GM18867 (cell line): ENCODE results near the gene AEBP1.

Experiments
- ATAC-seq: cut with Tn5 transposase; IDR thresholded peaks from one replicate; pipeline ENCODE4 v1.9.1; 2021; ENCODE audit warnings: mild to moderate bottlenecking, moderate library complexity; ENCODE audit not compliant: unreplicated experiment

Gene AEBP1

GRCh38 chr7:44066494-44067063 lies 37.6 kb upstream of the AEBP1 start:
- ATAC-seq, result no peak

- ATAC-seq, result no peak
These were observed 36.8 kb upstream of the AEBP1 start for GRCh38 chr7:44067064-44067951.

GRCh38 chr7:44068054-44068453 lies 36.1 kb upstream of the AEBP1 start:
- ATAC-seq, result no peak

- ATAC-seq, result no peak
These were observed 32.3 kb upstream of the AEBP1 start for GRCh38 chr7:44071726-44072363.

- no peak for ATAC-seq
These were observed 31.5 kb upstream of the AEBP1 start for GRCh38 chr7:44072364-44073231.

- peak; percentile 72 for ATAC-seq
These were observed 30.3 kb upstream of the AEBP1 start for GRCh38 chr7:44073664-44074348.

GRCh38 chr7:44074349-44074695 lies 29.8 kb upstream of the AEBP1 start:
- ATAC-seq, result peak; percentile 3

GRCh38 chr7:44075296-44076075 lies 28.7 kb upstream of the AEBP1 start:
- ATAC-seq, result no peak

GRCh38 chr7:44076101-44076895 lies 27.8 kb upstream of the AEBP1 start:
- ATAC-seq, result no peak

- no peak for ATAC-seq
These were observed 27.1 kb upstream of the AEBP1 start for GRCh38 chr7:44077061-44077460.

- ATAC-seq, result no peak
These were observed 26.5 kb upstream of the AEBP1 start for GRCh38 chr7:44077681-44078091.

- no peak for ATAC-seq
These were observed 25.6 kb upstream of the AEBP1 start for GRCh38 chr7:44078521-44078920.

- no peak for ATAC-seq
These were observed 24.7 kb upstream of the AEBP1 start for GRCh38 chr7:44079331-44080021.

GRCh38 chr7:44080118-44080517 lies 24.0 kb upstream of the AEBP1 start:
- ATAC-seq, result no peak

GRCh38 chr7:44080686-44081265 lies 23.4 kb upstream of the AEBP1 start:
- no peak for ATAC-seq

GRCh38 chr7:44081266-44081748 lies 22.8 kb upstream of the AEBP1 start:
- ATAC-seq, result no peak

GRCh38 chr7:44082541-44083207 lies 21.5 kb upstream of the AEBP1 start:
- peak; percentile 87 for ATAC-seq
